Caco-2 (cell line): ENCODE data around the gene ATRX. TPM values are rescaled to one million over a fixed set of nuclear protein-coding genes. Genes with fewer than 3 reads are reported as not detected.

Experiments used
- BruUV-seq: library from RNA; stranded (reverse); fragments of 400-500 nt; replicated peaks from 2 replicates; lab custom pipeline; 2021; lab: Mats Ljungman, UMichigan
- CTCF ChIA-PET: fragments of 300-600 bp; sonication (Branson Sonifier 250); formaldehyde crosslinking; loops from one replicate; lab custom pipeline; 2022; ENCODE audit warnings: antibody characterized with exemption; lab: Charles Lee
- POLR2A ChIA-PET: fragments of 300-600 bp; sonication (Branson Sonifier 250); formaldehyde crosslinking; loops from one replicate; lab custom pipeline; 2022; ENCODE audit warnings: antibody characterized with exemption; lab: Charles Lee
- DNase-seq, 2 experiments: peaks; one replicate each; pipeline versions ENCODE4 v3.0.0 to v3.0.0-alpha.2; 2020 to 2022
- H3K27me3 ChIP-seq: replicated peaks from 2 replicates; pipeline ENCODE4 v1.6.0; 2011; ENCODE audit warnings: low read length; ENCODE audit not compliant: control insufficient read depth, insufficient read depth
- H3K36me3 ChIP-seq: 2 replicates; pipeline ENCODE4 v1.5.1; 2011; ENCODE audit warnings: low read length; ENCODE audit not compliant: control insufficient read depth, insufficient read depth
- H3K4me1 ChIP-seq: fragments of 250-450 bp; sonication (Bioruptor Pico); 2 replicates; pipeline ENCODE4 v1.5.1; 2020; ENCODE audit warnings: mild to moderate bottlenecking
- H3K4me3 ChIP-seq: 2 replicates; pipeline ENCODE4 v1.5.1; 2011; ENCODE audit warnings: low read depth, mild to moderate bottlenecking, control low read depth, low read length
- H3K9me3 ChIP-seq: fragments of 250-450 bp; sonication (Bioruptor Pico); 2 replicates; pipeline ENCODE4 v1.5.1; 2020; ENCODE audit warnings: mild to moderate bottlenecking, moderate library complexity
- H3K27ac Mint-ChIP-seq: one replicate; pipeline ENCODE4 v1.8.0; 2022; ENCODE audit warnings: mixed read lengths; ENCODE audit not compliant: unreplicated experiment
- H3K27me3 Mint-ChIP-seq: one replicate; pipeline ENCODE4 v1.8.0; 2022; ENCODE audit warnings: mixed read lengths; ENCODE audit not compliant: insufficient read depth, unreplicated experiment
- H3K36me3 Mint-ChIP-seq: one replicate; pipeline ENCODE4 v1.8.0; 2022; ENCODE audit warnings: mild to moderate bottlenecking, mixed read lengths; ENCODE audit not compliant: insufficient read depth, unreplicated experiment
- H3K4me1 Mint-ChIP-seq: one replicate; pipeline ENCODE4 v1.8.0; 2022; ENCODE audit warnings: low read depth, mixed read lengths; ENCODE audit not compliant: unreplicated experiment
- H3K4me3 Mint-ChIP-seq: one replicate; pipeline ENCODE4 v1.8.0; 2022; ENCODE audit warnings: mild to moderate bottlenecking, moderate library complexity, mixed read lengths; ENCODE audit not compliant: unreplicated experiment
- H3K9me3 Mint-ChIP-seq: one replicate; pipeline ENCODE4 v1.8.0; 2022; ENCODE audit warnings: mixed read lengths; ENCODE audit not compliant: unreplicated experiment
- CTCF ChIP-seq, 2 experiments: fragments of 200-600 bp in 1 of 2; IDR thresholded peaks; 1 replicate in 1 of 2; 2 replicates in 1 of 2; pipeline versions ENCODE4 v1.5.1 to v1.8.0; 2011 to 2022; ENCODE audit warnings: antibody characterized with exemption in 1 of 2, control low read depth in 1 of 2, inconsistent platforms in 1 of 2, low read depth in 1 of 2, low read length in 1 of 2, mild to moderate bottlenecking in 1 of 2, moderate library complexity in 1 of 2; ENCODE audit not compliant: insufficient read depth in 1 of 2, severe bottlenecking in 1 of 2, unreplicated experiment in 1 of 2
- intact Hi-C: fragments of 100-400 bp; cut with micrococcal nuclease; formaldehyde crosslinking; loops from one replicate; pipeline ENCODE4 v1.10.0; 2022; ENCODE audit not compliant: unreplicated experiment
- total RNA-seq: library from RNA; stranded (reverse); gene quantifications from 2 replicates; pipeline ENCODE4 v1.2.3, GENCODE V29; 2022

The ATRX gene
- total RNA-seq, 1 experiment from 2014 or later = 61.2 TPM

GRCh38 chrX:77698242-77698641 is 87.8 kb downstream of the ATRX start:
- peaks cover 8% of the 10 kb centered on the region for H3K36me3 Mint-ChIP-seq
- no peak overlapping the region for H3K4me3 Mint-ChIP-seq

GRCh38 chrX:77694491-77694890 is 91.5 kb downstream of the ATRX start:
- ChIA-PET POLR2A (no interaction called here), CTCF (no interaction called here)
- peaks cover 8% of the 10 kb centered on the region for H3K36me3 Mint-ChIP-seq
- H3K9me3 Mint-ChIP-seq = no peaks in the 10 kb centered on the region
- H3K27me3 Mint-ChIP-seq = no peaks in the 10 kb centered on the region
- no TSS peak for BruUV-seq
- Histone ChIP-seq H3K4me3 (no peak overlapping the region), H3K9me3 (no peaks in the 10 kb centered on the region), H3K4me1 (no peaks in the 10 kb centered on the region), H3K36me3 (no peaks in the 10 kb centered on the region), H3K27me3 (no peaks in the 10 kb centered on the region)
- intact Hi-C loops = no loop called here
- no peak for DNase-seq
- H3K27ac Mint-ChIP-seq = no peak overlapping the region
- TF ChIP-seq CTCF (IDR thresholded peaks at IDR 0.05; ENCODE audit: insufficient read depth in 1 of 2, low read depth in 1 of 2, low read length in 1 of 2, severe bottlenecking in 1 of 2, unreplicated experiment in 1 of 2) = no peak
- no peaks in the 10 kb centered on the region for H3K4me1 Mint-ChIP-seq
- no peak overlapping the region for H3K4me3 Mint-ChIP-seq

More at GRCh38 chrX:77698242-77698641, 87.8 kb downstream of the ATRX start:
- Mint-ChIP-seq H3K27ac (no peak overlapping the region), H3K4me1 (no peaks in the 10 kb centered on the region), H3K9me3 (no peaks in the 10 kb centered on the region), H3K27me3 (no peaks in the 10 kb centered on the region)
- no peak for DNase-seq
- ChIA-PET CTCF (no interaction called here), POLR2A (no interaction called here)
- H3K36me3 ChIP-seq = no peaks in the 10 kb centered on the region
- no peak for TF ChIP-seq CTCF (IDR thresholded peaks at IDR 0.05; ENCODE audit: insufficient read depth in 1 of 2, low read depth in 1 of 2, low read length in 1 of 2, severe bottlenecking in 1 of 2, unreplicated experiment in 1 of 2)
- H3K4me1 ChIP-seq = no peaks in the 10 kb centered on the region
- BruUV-seq = no TSS peak
- no peaks in the 10 kb centered on the region for H3K27me3 ChIP-seq
- intact Hi-C loops = no loop called here
- no peak overlapping the region for H3K4me3 ChIP-seq
- H3K9me3 ChIP-seq = no peaks in the 10 kb centered on the region

GRCh38 chrX:77693594-77693993 is 92.4 kb downstream of the ATRX start:
- no peaks in the 10 kb centered on the region for H3K4me1 Mint-ChIP-seq
- POLR2A ChIA-PET = no interaction called here
- BruUV-seq = no TSS peak
- Histone ChIP-seq H3K36me3 (no peaks in the 10 kb centered on the region), H3K4me3 (no peak overlapping the region), H3K27me3 (no peaks in the 10 kb centered on the region), H3K9me3 (no peaks in the 10 kb centered on the region), H3K4me1 (no peaks in the 10 kb centered on the region)
- H3K36me3 Mint-ChIP-seq = peaks cover 9% of the 10 kb centered on the region
- intact Hi-C loops = no loop called here
- CTCF ChIA-PET = no interaction called here
- H3K27ac Mint-ChIP-seq = no peak overlapping the region
- no peaks in the 10 kb centered on the region for H3K9me3 Mint-ChIP-seq
- DNase-seq = no peak
- no peak overlapping the region for H3K4me3 Mint-ChIP-seq
- H3K27me3 Mint-ChIP-seq = no peaks in the 10 kb centered on the region
- no peak for TF ChIP-seq CTCF (IDR thresholded peaks at IDR 0.05; ENCODE audit: insufficient read depth in 1 of 2, low read depth in 1 of 2, low read length in 1 of 2, severe bottlenecking in 1 of 2, unreplicated experiment in 1 of 2)
